ENCODE data around the gene GUCD1.

Gene GUCD1

DNA sequence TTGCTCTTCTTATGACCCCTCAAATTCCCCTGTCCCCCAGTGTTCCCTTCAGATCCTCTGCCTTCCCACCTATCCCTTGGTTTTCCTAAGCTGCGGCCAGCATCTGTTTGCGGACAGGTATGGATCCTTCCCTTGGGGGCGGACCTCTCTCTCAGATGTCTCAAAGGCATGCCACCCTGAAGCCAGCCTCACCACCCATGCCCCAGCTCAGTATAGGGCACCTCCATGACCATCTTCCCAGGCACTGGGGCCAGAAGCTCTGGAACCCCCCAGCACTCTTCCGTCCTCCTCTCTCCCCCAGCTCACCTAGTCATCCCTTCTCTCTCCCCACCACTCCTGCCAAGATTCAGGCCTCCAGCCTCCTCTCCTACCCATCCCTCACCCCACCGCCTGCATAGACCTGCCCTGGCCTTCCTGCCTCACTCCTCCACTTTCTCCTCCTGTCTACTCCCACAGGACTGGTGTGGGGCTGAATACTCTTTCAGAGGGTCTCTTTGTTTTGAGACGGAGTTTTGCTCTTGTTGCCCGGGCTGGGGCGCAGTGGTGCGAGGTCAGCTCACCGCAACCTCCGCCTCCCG, 35.7 kb upstream of the GUCD1 start:
- no peak for DNase-seq (ENCODE audit: low spot score)

DNA sequence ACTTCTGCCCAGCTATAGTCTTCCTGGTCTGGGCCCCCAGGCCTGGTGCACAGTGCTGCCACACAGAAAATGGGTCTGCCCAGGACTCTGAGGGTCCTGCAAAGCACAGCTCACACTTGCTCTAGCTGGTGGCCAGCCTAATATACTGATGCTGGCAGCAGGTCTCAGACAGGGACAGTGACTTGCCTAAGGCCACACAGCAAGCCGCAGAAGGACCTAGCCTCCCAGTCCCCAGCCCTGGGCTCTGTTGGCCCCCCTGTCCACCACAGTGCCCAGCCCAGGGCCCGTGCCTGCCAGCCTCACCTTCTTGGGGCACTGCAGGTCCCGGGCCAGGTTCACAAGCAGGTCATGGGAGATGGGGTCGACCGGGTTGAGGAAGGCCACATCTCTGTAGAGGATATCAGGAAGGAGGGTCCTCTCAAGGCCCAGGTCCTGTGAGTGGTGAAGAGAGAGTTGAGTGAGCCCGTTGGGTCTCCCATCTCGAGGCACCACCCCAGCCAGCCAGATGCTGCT, 34.6 kb upstream of the GUCD1 start:
- DNase-seq (ENCODE audit: low spot score) = no peak

DNA sequence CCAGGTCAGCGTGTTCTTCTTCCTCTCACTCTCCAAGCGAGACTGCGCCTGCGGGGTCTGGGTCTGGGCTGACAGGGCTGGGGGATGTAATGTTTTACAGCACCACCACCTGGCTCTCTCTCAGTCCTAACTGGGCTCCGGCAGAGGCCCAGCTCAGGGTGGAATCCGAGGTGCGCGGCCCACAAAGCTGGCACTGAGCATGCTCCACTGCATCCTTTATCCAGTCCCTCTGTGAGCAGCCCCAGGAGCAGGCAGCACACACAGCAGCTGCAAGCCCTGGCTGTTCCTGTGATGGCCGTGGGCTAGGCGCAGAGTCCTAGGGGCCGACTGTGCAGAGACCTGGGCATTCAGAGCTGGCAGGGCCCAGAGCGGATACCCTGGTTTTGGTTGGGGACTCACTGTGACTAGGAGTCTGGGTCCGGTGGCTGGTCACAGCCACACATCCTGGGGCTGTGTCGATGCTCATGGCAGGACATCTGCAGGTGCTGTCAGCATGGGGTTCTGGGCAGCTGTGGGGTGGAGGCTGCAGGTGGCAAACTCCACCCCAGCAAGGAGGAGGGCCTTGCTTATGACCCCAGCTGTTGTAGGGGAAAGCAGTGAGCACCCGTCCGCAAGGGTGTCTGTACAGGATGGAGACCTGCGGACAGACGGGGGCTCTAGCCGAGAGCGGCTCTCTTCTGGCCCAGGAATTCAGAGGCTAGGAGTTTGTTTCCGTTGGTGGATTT, 34.0 kb upstream of the GUCD1 start:
- DNase-seq (ENCODE audit: low spot score) = peak; percentile 76

DNA sequence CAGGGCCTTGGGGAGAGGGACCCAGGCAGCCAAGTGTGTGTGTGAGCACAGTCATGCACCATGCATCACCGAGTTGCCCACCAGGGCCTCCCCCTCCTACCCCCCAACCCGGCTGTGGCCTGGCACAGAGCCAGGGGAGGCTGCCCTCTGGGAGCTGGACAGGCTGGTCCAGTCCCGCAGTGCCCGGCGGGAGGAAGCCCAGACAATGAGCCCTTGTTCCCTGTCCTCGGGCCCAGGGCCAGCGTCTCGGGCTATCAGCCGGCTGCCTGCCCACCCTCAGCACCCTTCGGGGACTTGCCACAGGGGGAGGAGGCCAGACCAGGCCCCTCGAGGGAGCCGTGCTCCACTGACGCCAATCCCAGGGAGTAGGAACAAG, 33.4 kb upstream of the GUCD1 start:
- DNase-seq (ENCODE audit: low spot score) = no peak

DNA sequence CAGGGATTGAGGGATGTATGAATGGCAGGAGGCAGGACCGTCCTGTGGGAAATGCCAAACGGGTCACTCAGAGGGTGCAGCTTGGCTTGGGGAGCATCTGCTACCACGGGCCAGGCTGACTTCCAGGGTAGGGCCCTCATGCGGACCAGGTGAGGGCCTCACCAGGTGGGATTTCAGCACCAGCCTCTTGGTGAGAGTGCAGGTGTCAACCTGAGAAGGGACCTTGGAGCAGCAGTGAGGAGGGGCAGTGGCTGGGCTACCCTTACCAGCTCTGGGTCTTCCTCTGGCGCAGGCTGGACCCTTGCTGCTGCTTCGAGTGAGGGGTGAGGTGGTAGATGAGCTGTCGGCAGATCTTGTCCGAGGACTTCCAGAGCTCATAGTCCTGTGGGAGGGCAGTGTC, 33.0 kb upstream of the GUCD1 start:
- DNase-seq (ENCODE audit: low spot score) = no peak

DNA sequence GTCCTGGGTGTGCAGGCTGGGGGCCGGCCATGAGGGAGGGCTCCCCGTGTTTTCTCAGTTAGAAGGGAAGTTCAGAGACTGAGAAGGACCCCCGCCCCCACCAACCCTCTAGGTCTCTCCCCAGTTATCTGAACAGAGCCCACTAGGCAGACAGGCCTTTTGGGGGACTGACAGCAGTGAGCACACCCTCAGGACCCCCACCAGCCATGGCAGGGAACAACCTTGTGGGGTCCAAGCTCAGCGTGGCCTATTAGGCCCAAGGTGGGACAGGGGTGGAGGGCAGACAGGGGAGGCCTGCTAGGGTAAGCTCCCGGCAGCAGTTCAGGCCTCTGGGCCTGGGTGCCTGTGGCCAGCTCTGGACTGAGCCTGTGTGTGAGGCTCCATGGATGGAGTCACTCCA, 32.3 kb upstream of the GUCD1 start:
- DNase-seq (ENCODE audit: low spot score) = no peak

DNA sequence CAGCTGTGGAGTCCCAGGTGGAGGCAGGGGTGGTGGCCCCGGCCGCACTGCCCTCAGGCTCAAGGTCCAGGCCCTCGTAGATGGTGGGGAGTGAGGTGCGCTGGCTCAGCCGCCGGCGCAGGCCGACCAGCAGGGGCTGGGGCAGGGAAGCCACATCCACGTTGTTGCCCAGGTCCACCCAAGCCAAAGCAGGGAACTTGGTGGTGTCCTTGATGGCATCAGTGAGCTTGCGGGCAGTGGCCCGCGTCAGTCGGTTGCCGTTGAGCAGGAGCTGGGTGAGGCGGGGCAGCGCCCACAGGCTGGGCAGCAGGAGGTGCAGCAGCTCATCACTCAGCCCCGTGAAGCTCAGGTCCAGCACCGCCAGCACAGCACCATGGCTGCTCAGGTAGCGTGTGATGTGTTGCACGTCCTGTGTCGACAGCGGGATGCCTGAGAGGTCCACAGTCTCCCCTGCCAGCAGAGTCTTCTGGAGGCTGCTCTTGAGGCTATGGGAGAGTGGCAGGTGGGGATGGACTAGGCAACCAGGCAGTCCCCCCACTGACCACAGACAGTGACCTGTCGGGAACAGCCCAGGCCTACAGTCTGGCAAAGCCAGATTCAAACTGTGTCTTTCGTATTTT, 31.1 kb upstream of the GUCD1 start:
- DNase-seq (ENCODE audit: low spot score) = no peak

DNA sequence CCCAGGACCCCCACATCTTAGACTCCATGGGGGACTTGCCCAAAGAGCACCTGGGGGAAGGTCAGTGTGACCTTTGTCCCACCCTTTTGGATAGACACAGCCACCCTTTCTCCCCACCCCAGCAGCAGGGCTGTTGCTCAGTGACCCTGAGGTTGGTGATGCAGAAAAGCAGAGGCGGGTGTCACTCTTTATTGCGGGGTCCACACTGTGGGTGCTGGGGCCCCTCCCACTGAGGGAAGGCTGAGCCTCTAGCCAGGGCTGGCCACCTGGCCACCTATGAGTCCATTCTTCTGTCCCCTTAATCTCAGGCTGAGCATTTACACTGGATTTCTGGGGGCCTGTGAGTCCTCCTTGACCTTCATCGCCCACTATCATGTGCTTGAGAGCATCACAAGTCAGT, 30.5 kb upstream of the GUCD1 start:
- DNase-seq (ENCODE audit: low spot score) = no peak

DNA sequence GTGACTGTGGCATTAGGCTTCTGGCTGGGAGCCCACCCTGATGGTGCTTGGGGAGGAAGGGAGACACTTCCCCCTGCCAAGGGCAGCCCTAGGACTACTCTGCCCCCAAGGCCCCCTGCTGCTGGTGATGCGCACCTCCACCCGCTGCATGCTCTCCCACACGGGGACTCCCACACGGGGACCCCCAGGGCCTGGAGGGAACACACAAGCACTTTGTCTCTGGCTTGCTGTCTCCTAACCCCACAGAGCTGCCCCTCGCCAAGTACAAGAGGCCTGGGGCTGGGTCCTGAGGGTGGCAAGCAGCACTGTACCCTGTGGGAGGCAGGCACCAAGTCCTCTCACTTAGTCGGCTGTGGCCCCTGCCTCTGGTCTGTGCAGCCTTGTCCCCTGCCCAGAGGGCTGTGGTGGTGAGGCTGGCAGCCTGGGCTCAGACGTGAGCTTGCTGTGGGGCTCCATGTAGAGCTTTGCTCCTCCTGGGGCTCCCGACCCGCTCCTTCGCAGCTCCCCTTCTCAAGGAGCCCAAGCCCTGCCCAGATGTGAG, 30.0 kb upstream of the GUCD1 start:
- DNase-seq (ENCODE audit: low spot score) = no peak

DNA sequence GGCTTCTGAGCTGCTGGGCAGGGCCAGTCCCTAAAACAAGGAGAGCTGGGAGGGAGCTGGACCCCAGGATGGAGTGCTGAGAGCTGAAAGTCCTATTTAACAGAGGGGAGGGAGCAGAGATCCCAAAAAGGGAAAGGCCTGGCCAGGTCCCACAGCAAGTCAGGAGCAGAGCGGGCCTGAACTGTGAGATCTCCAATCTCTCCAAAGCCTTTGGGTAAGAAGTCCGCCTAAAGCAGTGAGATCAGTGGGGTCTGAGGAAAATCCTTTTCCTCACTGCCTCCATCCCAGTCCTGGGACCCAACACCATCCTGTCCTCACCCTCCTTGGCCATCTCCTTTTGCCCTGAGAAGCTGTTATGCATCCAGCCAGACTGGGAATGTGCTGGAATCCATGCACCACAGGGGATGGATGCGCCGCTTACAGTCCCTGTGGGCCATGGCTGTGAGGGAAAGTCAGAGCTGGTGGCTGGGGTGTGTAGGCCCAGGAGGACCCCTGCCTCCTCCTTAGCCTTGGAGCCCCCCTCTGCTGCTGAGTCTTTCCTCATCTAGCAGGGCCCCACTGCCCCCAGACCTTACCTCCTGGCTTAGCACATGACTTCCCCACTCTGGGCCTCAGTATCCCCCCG, 29.3 kb upstream of the GUCD1 start:
- no peak for DNase-seq (ENCODE audit: low spot score)

DNA sequence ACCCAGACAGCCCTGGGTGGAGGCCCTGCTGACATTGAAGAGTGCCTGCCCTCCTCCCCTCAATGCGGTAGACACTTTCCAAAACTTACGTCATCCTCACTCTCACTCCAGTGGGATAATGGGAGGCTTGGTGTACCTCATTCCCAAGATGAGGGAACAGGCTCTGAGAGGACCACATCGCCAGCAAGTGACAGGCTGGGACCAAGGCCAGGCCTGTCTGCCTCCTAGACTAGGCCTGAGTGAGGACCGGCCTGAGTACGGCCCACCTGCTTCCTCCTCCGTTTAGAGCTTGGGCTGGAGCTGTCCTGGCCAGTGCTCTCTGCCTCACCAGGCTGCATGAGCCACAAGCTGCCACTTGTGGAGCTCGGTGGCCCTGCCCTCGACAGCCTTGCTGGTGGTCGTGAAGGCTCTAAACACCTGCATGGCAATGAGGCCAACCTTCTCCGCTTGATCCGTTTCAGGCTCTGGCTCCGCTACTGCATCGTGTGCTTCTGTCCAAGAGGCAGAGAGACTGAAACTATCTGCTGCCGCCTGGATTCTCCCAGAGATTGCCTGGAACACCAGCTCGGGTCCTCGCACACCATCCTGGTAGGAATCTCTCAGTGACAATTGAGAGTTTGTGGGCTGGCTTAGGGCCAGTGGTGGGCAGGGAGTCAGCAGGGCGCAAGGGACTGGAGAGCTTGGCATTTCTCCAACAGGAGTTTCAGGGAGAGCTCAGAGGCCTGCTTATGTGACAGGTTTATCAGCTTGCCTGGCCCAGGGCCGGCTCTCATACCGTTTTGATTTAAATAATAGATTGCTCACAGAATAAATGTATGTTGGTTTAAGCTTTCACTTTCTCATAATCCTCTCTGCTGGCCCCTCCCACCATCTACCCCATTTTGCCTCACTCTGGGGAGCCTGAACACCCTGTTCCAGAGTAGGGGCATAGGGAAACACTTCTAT, 28.6 kb upstream of the GUCD1 start:
- DNase-seq (ENCODE audit: low spot score) = no peak

DNA sequence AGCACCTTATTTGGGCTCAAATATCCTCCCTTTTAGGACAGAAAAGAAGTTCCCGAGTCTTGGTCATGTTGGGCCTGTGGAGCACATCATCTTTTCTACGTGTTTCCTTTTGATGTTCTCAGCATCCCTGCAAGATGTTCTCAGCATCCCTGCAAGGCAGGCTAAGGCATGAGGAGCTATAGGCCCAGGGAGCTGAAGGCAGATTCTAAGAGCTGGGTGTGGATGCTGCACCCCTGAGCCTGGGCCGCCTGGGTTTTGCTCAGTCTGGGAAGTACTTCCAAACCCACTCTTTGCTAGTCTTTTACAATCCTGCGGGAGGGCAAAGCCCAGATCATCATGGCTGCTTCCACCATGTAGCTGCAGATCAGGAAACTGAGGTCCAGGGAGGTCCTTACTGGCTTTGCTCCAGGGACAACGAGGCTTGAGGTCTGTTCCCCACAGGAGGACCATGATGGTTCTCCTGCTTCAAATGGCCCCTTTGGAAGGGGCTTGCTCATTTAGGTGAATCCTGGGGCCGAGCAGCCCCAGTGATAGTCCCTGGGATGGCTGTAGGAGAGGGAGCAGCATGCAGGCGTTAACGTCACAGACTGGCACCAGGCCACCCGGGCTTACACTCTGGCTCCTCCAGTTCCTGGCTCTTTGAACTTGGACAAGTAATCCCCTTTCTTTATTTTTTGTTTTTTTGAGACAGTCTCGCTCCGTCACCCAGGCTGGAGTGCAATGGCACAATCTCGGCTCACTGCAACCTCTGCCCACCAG, 27.3 kb upstream of the GUCD1 start:
- DNase-seq (ENCODE audit: low spot score) = no peak

DNA sequence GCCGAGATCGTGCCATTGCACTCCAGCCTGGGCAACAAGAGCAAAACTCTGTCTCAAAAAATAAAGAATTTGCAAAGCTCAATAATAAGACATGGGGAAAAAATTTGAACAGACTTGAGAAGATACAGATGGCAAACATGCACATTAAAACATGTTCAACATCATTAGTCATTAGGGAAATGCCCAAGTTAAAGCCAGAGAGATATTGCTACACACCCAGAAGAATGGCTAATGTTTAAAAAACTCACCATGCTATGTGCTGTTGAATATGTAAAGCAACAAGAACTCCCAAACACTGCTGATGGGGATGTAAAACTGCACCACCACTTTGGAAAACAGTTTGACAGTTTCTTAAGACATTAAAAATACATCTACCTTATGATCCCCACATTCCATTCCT, 25.3 kb upstream of the GUCD1 start:
- DNase-seq (ENCODE audit: low spot score) = no peak

DNA sequence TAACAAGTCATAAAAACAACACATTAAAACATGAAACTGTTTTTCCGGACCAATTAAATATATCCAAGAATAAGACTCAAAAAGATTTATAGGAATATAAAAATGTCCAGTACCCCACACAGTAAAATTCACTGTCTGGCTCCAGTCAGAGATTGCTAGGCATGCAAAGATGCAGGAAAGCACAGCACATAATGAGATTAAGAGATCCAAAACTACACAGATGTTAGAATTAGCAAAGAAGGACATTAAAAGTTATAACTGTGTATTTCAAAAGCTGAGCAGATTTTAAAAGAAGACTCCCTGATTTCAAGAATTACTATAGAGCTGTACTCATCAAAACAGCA, 24.3 kb upstream of the GUCD1 start:
- DNase-seq (ENCODE audit: low spot score) = no peak

DNA sequence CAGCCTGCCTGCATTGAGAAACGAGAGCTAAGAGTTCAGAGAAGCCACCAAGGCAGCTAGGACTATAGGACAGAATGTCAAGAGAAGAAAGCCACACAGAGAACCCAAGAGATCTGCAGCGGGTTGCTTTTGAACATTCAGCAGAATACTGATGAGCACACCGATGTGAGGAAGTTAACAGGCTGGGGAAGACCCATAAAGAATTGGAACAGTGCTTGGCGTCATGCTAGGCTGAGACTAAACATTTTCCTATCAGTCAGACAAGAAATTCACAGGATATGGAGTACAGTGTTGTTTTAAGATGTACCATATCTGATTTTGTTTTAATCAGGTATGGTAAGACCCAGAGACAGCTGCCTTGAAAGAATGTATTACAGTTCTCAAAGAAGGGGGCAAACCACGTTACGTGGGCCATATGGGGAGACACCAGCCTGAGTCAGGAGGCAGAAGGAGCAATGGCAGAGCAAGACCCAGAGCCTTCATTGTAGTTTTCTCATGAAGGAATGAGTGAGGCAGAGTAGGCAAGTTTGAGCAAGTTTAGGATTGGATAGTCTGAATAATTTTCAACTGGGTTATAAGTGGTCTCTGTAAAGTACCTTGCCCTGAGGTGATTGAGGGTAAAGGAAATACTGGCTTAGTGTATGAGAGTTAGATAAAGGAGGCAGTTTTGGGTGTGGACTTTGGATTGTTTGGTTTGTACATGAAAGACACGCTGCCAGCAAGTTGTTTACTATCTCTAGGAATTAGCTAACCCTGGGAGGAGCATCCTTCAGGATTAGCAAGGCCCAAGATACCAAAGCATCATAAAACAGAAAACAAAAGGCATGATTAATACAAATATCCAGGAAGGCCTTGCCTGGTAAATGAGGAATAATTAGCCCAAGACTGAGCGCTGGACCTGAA, 23.7 kb upstream of the GUCD1 start:
- DNase-seq (ENCODE audit: low spot score) = no peak

DNA sequence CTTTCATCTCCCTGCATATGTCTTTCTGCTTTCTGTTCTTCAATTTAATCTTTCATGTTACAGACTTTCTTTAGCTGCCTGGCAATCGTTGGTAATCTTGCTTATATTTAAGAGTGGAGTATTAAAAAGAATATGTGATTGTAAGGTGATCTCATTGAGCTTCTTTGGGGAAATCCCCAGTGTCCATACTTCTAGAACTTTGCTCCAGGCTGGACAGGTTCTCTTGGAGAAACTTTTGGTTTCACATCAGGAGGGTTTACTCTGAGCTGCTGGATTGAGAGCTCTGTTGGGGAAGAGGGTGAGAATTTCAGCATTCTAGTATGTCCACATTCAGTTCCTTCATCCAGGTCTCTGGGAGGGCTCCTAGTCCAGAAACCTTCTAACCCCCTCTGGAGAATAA, 21.8 kb upstream of the GUCD1 start:
- DNase-seq (ENCODE audit: low spot score) = no peak

DNA sequence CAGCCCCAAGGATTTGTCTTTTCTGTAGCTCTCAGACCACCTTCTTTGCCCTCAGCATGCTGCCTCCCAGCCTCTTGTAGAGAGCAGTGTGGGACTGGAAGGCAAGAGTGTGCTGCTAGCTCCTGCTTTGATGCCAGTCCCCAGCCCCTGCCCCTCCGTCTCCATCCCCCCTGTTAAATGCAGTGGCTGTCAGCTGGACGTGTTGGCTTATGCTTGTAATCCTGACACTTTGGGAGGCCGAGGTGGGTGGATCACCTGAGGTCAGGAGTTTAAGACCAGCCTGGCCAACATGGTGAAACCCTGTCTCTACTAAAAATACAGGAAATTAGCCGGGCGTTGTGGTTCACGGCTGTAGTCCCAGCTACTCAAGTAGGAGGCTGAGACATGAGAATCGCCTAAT, 16.3 kb upstream of the GUCD1 start:
- DNase-seq (ENCODE audit: low spot score) = no peak

DNA sequence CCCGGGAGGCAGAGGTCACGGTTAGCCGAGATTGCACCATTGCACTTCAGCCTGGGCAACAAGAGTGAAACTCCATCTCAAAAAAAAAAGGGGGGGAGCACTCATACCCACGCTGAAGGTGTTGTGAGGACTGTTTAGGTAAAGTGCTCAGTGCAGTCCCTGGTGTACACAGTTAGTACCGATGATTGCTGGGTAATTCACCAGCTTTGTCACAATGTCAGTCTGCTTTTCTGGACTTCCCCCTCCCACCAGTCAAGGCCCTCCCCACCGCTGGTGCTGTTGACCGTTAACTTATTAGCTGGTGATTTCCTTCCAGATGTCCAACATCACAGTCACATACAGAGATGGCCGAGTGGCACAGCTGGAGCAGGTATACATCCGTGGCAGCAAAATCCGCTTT, 12.7 kb upstream of the GUCD1 start:
- no peak for DNase-seq (ENCODE audit: low spot score)

DNA sequence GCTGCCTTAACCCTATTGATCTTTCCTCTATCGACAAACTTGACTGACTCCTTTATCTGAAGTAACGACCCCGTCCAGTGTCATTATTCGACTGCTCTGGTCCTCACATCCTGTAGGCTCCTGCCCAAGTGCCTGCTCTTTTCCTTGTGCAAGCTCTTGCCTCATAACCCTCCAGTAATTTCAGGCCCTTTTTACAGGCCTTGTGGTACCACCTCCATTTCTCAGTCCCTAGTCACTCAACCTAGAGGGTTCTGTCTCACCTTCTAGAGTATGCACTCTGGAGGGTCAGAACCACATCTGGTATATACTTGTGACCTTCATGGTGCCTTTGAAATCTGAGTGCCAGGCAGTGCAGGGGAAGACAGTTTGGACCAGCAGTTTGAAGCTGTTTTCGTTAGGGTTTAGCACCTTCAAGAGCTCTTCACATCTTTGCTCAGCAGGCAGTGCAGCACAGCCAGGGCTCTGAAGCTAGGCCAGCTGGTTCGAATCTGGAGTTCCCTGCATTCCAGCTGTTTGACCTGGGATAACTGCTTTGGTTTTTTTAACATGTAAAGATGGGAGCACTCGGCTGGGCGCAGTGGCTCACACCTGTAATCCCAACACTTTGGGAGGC, 12.1 kb upstream of the GUCD1 start:
- DNase-seq (ENCODE audit: low spot score) = no peak

DNA sequence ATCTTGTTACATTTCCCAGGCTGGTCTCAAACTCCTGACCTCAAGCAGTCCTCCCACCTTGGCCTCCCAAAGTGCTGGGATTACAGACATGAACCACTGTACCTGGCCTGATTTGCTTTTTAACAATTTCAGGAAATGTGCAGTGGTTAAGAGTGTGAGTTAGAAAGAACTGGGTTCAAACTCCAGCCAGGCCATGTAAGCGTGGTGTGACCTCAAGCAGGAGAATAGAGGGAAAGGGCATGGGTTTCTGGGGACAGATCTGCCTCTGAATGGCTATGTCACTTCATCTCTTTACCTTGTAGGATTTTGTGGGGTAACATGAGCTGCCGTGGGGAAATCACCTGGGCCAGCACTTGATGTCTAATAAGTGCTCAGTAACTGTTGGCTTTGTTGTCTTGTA, 10.1 kb upstream of the GUCD1 start:
- DNase-seq (ENCODE audit: low spot score) = no peak
